Measurements from ENCODE around the gene DOCK2.

- TF ChIP-seq CTCF (IDR thresholded peaks at IDR 0.05), result no peak
- no peak for TF ChIP-seq POLR2A (IDR thresholded peaks at IDR 0.05)
- TF ChIP-seq EP300 (IDR thresholded peaks at IDR 0.05), result no peak
- no peak for TF ChIP-seq POLR2AphosphoS5 (IDR thresholded peaks at IDR 0.05)
Observed at GRCh38 chr5:169746147-169746694, 109.1 kb downstream of the DOCK2 start.
